Measurements from ENCODE around the gene STX16.

Gene STX16

DNA sequence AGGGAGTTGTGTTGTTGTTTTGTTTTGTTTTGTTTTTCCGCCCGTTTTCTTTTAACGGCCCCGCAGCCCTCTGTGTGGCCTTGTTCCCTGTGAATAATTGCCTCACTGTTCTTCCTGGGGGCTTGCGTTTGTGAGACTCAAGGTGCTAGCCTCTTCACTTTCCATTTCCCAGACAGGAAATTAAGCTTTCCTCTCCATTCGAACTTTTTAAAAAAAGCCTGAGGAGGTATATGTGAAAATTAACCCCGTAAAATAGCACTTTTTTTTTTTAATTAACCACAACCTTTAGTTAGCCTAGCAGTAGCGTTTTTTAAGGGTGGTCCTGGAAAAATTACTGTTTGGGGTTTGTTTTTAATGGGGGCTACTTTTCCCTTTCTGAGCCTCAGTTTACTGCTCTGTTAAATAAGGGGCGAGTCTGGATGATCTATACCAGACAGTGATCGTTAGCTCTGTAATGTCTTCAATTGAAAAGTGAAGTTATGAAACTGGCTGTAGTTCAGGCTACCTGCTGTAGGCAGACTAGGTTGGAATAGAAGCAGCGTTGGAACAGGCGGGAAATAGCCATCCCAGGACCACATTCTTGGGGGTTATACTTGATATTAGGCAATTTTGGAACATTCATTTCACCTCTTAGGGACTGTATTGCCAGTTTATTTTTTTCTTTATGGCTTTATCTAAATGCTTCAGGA, 1.7 kb downstream of the STX16 start:
- no peaks in the 10 kb centered on the region for H3K9me3 ChIP-seq (ENCODE audit: severe bottlenecking)
- no peak for TF ChIP-seq CTCF (IDR thresholded peaks at IDR 0.05; ENCODE audit: low read depth, low read length)
- H3K36me3 ChIP-seq: peaks cover 7% of the 10 kb centered on the region
- peak overlapping the region; percentile 93 for H3K4me3 ChIP-seq (ENCODE audit: low read depth, low read length)
- H3K27me3 ChIP-seq (ENCODE audit: insufficient read depth, low read depth, severe bottlenecking): no peaks in the 10 kb centered on the region
- DNase-seq: no peak
- peak overlapping the region; percentile 89 for H3K27ac ChIP-seq

DNA sequence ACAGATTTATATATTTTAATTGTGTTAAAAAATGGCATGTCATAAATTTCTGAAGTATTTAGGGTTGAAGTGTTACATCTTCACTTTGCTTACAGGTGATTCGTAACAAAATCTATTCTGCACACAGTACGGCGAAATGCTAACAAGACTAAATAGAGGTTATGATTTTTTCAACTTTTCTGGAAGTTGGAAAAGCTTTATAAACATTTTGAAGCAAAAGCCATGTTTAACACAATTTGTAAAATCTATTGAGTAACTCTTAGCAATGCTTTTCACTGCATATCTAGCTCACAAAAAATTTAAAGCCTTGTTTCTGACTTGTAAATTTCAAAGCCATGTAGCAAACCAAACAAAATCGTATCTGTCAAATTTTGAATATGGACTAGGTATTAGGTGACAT, 3.3 kb downstream of the STX16 start:
- peaks cover 7% of the 10 kb centered on the region for H3K36me3 ChIP-seq
- no peak for TF ChIP-seq CTCF (IDR thresholded peaks at IDR 0.05; ENCODE audit: low read depth, low read length)
- H3K27ac ChIP-seq: no peak overlapping the region
- H3K27me3 ChIP-seq (ENCODE audit: insufficient read depth, low read depth, severe bottlenecking): no peaks in the 10 kb centered on the region
- H3K4me3 ChIP-seq (ENCODE audit: low read depth, low read length): no peak overlapping the region
- no peak for DNase-seq
- H3K9me3 ChIP-seq (ENCODE audit: severe bottlenecking): no peaks in the 10 kb centered on the region

- H3K27me3 ChIP-seq (ENCODE audit: insufficient read depth, low read depth, severe bottlenecking): no peaks in the 10 kb centered on the region
- peaks cover 14% of the 10 kb centered on the region for H3K36me3 ChIP-seq
- no peak for TF ChIP-seq CTCF (IDR thresholded peaks at IDR 0.05; ENCODE audit: low read depth, low read length)
- no peaks in the 10 kb centered on the region for H3K9me3 ChIP-seq (ENCODE audit: severe bottlenecking)
- no peak overlapping the region for H3K27ac ChIP-seq
- DNase-seq: no peak
- H3K4me3 ChIP-seq (ENCODE audit: low read depth, low read length): no peak overlapping the region
These were observed 4.4 kb downstream of the STX16 start for GRCh38 chr20:58655328-58656107.

- DNase-seq: no peak
- H3K36me3 ChIP-seq: peaks cover 15% of the 10 kb centered on the region
- H3K9me3 ChIP-seq (ENCODE audit: severe bottlenecking): no peaks in the 10 kb centered on the region
- H3K4me3 ChIP-seq (ENCODE audit: low read depth, low read length): no peak overlapping the region
- no peaks in the 10 kb centered on the region for H3K27me3 ChIP-seq (ENCODE audit: insufficient read depth, low read depth, severe bottlenecking)
- no peak for TF ChIP-seq CTCF (IDR thresholded peaks at IDR 0.05; ENCODE audit: low read depth, low read length)
- no peak overlapping the region for H3K27ac ChIP-seq
These were observed 5.7 kb downstream of the STX16 start for GRCh38 chr20:58656831-58657230.

- peaks cover 19% of the 10 kb centered on the region for H3K36me3 ChIP-seq
- H3K4me3 ChIP-seq (ENCODE audit: low read depth, low read length): no peak overlapping the region
- H3K9me3 ChIP-seq (ENCODE audit: severe bottlenecking): no peaks in the 10 kb centered on the region
- no peak overlapping the region for H3K27ac ChIP-seq
- TF ChIP-seq CTCF (IDR thresholded peaks at IDR 0.05; ENCODE audit: low read depth, low read length): no peak
- no peaks in the 10 kb centered on the region for H3K27me3 ChIP-seq (ENCODE audit: insufficient read depth, low read depth, severe bottlenecking)
- no peak for DNase-seq
These were observed 6.2 kb downstream of the STX16 start for GRCh38 chr20:58657262-58657661.

All from WERI-Rb-1 (cell line).